ENCODE measurements around the gene CARHSP1.
"Not testable (repeated sequence)": the region's sequence is repeated elsewhere in the genome, so short reads cannot be mapped to it uniquely, and the experiment has no call there.

The CARHSP1 gene

DNA sequence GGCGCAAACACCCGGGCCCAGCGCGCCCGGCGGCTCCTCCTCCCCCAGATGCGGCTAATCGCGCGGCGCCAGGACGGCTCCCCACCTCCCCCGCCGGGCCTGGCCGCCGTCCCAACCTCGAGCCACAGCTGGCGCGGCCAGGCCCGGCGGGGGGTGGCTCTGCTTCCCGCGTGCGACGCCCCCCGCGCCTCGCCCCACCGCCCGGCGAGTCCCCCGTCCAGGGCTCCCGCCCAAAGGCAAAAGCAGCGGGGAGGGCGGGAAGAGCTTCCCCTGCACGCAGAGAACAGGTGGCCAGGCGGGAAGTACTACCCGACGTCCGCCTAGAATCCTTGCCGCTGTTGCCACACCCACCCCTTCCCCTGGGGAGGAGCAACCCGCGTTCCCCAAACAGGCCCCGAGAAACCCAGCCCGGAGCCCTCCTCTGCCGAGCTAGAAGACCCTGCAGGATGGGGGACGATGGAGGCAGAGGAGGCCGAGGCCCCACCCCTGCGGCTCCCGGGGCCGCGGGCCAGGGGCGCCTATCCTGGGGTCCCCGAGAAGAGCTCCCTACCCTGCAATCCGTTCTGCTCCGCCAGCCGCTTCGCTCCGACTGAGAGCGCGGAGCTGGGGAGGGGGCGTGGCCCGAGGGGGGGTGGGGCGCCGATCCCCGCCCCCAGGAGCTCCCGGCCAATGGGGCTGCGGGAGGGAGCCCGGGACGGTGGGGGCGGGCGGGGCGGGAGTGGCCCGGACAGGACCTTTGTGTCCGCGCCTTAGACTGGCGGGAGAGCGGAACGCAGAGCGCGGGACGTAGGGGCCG is at the start of gene CARHSP1:
Gene CARHSP1 (minus strand): TSS at position 591 of the 796 bp plus-strand sequence. CDS start 9,678 bp downstream, outside the sequence.
- DNase-seq (ENCODE audit: low read depth): peak; percentile 79

DNA sequence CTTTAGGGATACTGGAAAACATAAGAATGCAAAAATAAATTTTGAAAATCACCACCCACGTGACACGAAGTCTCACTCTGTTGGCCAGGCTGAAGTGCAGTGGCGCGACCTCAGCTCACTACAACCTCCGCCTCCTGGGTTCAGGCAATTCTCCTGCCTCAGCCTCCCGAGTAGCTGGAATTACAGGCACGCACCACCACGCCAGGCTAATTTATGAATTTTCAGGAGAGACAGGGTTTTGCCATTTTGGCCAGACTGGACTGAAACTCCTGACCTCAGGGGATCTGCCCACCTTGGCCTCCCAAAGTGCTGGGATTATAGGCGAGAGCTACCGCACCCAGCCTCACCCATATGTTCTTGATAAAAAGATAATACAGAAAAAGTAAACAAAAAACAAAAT is 48.5 kb upstream of the CARHSP1 start:
- DNase-seq (ENCODE audit: low read depth): not testable (repeated sequence)

DNA sequence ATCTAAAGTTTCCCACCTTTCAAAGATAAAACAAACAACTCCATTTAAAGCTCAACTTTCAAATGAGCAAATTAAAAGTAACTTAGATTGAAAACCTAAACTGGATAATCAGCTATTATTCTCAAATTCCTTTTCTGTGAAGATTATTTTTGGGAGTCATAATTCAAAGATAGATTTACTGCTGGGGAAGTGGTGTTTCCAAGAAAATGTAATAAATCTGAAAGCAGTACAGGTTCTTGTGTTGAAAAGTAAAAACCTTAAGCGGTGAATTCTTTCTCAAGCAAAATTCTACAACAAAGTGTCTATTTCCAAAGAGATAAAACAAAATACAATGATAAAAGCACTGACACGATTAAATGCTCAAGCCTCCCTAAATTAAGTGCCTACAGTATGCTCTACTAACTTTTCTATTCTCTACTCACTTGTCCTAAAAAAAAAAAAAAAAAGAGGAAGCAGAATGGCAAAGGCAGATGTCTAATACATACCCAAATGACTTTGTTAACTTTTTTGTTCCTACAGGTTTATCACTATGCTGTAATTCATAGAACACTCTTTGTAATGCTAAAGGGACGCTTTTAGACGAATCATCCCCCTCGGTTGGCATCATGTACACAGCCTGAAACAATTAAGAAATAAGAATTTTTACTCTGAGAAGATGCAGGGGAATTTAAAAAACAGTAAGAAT is 47.9 kb upstream of the CARHSP1 start:
- no peak for DNase-seq (ENCODE audit: low read depth)

DNA sequence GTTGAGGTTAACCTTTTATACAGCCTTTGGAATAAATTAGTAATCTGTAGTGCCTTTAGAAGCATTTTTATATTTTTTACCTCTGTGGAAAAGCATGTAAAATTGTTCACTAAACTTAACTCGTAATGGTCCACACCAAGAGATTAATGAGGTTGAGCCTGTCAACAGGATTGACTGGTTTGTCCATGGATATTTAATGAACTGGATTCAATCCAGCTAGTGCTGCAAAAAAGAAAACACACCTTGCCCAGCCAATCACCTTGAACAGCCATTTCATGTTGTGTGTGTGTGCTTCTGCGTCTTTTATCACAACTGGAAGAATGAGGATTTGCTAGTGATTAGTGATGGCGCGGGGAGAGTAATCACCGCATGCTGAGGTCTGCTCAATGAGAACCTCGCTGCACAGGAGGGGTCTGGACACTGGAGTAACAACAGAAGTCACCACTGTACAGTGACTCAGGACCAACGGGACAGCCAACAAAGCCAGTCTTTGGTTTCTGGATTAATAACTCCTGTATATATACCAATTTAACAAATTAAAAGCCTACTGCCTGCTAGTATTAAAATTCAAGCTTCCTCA is 47.0 kb upstream of the CARHSP1 start:
- DNase-seq (ENCODE audit: low read depth): no peak

DNA sequence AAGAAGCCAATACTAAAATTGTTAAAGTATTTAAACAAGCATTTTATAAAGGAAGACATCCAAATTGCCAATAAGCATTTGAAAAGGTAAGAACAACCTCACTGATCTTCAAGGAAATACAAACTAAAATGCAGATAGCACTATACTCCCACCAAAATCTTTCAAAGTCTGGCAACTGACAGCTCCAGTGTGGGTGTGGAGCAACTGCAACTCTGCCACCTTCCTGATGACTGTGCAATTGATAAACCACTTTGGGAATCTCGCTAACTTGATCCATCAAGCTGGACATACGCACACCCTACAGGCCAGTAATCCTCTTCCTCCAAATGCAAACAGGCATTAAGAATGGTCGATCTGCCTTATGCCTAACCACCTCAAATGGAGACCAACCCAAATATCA is 45.3 kb upstream of the CARHSP1 start:
- no peak for DNase-seq (ENCODE audit: low read depth)

DNA sequence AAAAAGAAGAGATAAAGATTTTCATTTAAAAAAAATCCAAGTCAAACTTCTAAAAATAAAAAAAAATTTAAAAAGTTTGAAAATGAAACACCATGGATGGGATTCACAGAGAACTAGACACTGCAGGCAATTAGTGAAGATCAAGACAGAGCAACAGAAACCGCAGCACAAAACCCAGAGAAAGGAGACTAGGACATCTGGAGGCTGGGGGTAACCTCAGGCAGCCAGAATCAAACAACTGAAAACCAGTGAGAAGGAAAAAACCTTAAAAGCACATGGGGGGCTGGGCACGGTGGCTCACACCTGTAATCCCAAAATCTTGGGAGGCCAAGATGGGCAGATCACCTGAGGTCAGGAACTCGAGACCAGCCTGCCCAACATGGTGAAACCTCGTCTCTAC is 44.0 kb upstream of the CARHSP1 start:
- DNase-seq (ENCODE audit: low read depth): no peak

DNA sequence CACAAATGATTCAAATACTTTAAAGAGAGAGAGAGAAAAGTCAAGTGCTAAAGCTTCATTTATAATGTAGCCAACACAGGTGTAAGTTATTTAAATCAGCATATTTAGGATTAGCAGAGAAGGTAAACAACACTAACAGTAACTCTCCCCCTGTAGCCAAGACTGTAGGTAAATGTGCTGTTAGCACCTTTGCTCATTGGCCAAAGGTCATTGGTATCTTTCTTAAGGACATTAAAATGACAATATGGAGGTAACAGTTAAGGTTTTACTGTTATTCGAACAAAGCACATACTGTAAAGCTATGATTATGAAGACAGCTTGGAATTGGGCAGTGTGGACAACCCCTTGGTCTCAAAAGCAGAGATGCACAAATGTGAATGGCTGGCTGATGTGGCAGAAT is 42.0 kb upstream of the CARHSP1 start:
- no peak for DNase-seq (ENCODE audit: low read depth)

DNA sequence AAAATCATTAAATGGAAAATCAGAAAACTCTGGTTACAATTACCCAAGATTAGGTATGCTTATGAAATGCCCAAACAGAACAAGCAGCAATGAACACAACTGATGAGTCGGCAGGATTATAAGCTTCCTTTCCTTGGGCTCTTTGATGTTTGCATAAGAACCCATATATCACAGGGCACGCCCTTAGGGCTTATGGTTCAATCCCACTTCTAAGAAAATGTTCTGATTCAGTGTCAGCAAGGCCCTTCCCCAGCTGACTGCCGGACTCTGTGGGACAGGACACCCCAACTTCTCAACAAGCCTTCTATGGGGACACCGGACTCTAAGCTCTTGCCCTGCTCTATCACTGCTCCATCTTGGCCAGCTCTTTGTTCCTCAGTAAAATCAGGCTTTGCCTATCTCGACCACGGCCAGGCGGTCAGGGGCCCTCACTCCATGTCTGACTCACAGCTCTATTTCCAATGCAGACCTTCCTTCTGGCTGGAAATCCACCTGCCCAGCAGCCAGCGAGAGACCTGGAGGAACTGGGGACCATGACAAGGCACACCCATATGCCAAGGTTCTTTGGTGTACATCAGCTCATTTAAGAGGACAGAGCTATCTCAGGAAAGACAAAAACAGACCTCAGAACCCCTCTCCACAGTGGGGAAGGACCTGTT is 40.1 kb upstream of the CARHSP1 start:
- DNase-seq (ENCODE audit: low read depth): no peak

DNA sequence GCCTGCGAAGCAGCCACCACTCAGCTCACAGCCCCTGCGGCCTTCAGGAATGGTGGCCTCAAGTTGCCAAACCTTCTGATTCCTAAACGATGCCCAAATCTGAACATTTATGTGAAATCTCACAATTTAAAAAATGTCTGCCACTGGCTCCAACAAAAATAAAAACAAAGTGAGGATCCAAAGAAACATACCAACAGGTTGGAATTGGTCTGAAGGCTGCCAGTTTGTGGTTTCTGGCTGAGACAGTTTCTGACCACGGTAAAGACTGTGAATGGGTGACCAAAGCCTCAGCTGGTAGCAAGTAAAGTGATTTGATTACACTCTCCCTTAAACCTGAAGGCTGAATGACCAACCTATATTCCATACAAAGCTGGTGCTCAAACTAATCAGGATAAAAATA is 38.3 kb upstream of the CARHSP1 start:
- no peak for DNase-seq (ENCODE audit: low read depth)

DNA sequence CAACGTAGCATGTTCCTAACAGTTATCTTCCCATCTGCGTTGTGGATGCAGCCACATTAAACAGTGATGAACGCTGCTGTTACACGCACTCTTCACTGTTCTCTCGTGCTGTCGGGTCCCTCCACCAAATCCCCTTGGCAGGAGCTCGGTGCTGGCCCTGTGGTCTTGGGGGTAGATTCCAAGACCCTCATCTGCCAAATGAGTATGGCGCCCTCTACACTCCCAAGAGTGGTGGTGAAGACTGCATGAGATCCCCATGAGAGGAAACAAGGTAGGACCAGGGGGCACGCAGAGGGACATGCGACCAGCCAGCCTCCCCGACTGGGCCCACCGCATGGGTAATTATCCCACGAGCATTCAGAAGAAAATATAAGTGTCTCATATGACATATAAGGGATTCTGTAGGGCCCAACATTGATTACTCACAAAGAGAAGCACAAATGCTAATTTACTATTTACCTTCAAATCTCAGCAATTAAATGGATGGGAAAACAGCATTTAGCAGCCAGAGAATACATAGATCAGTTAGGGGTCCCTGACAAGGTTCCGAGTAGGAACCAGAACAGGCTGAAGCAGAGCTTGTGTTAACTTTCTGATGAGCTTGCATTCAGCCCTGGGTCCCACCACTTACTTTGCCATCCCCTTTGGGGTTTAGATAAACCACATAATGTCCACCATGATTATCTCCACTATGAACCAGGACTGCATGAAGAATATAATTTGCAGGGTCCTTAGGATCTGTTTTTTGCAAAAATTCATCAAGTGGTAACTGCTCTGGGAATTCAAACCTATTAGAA is 37.2 kb upstream of the CARHSP1 start:
- no peak for DNase-seq (ENCODE audit: low read depth)

DNA sequence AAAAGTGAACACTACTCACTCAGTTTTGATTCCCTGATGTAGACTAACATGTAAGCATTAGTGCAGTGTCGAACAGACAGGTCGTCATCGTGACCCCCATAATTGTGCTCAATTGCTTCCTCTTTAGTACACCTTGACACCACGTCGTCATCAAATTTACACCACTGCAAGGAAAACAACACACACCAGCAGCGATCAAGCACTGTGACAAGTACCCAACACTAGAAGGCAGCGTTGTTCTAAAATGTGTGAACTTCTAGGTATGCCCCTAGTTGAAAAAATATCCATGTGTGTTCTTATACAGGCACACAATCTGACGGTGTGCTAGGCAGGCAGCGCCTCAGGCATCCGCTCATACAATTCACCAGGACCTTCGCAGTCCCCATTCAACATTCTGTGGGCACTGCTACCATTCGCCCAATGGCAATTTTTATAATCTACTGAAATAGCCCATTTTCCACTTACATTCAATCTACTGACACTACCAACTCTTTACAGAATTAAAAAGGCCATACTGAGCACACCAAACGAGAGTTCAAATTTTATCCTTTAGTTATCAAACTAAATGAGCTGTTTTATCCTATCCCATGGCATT is 36.5 kb upstream of the CARHSP1 start:
- no peak for DNase-seq (ENCODE audit: low read depth)

DNA sequence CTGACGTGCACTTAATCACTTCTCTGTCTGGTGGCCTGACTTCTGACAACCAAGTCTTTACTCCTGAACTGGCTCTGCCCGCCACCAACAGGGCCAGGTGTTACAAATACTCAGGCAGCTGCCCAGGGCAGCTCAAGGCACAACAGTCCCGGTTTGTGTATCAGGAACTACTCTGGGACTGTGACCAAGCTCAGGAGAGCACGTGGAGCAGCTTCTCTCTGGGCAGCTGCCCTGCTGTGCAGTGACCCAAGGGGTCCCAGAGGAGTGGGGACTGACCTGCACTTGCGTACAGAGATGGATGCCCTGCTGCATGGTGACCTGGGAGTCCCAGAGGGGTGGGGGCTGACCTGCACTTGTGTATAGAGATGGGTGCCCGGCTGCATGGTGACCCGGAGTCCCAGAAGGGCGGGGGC is 35.2 kb upstream of the CARHSP1 start:
- DNase-seq (ENCODE audit: low read depth): no peak

DNA sequence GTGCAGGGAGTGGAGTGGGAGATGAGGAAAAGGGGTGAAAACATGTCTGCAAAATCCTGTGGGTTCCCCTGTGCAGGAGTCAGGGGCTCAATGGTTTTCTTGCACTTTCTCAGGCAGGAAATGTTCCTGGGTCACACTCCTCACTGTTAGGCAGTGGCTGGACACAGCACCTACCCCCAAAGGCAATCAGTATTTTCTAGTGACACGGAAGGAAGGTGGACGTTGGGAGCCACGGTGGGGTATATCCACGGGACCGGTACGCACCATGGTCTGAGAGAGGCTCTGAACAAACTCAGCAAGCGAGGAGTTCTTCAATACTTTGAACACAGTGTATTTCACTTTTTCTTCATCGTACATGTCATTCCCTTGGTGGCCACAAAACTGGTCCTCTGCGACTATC is 34.2 kb upstream of the CARHSP1 start:
- no peak for DNase-seq (ENCODE audit: low read depth)

DNA sequence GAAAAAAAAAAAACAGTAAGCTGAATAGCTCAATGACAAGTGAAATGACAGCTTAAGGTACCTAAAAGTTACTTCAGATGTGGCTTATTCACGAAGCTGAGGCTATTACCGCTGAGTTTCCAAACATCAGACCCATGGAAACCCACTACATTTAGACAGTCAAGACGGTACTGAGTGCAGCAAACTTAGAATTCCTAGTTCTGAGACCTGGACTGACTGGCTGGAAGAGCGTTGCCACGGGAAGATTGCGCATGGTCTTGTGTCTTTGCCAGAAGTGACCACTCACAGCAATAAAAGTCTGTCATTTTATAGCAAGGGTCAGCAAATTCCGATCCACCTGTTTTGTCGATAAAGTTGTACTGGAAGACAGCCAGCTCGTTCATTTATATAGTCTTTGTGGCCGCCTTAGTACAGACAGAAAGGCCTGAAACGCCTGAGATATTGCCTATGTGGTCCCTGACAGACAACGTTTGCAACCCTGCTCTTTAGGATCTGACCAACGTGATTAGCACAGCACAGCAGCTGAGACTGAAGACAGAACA is 32.6 kb upstream of the CARHSP1 start:
- DNase-seq (ENCODE audit: low read depth): no peak

DNA sequence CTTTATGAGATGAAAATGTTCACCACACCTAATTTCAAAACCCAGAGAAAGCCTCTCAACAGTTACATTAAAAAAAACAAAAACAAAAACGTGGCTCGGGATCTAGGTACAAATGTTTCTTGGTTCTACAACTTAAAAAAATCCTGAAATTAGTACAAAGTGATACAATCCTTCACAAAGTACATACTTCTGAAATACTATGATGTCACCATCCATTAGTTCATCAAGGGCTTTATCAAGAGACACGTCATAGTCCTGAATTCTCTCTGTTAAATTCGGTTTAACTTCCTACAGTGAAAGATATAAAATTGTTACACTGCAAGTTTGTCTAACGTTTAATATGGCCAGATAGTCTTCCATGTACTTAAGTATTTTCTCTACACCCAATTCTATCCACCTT is 31.5 kb upstream of the CARHSP1 start:
- no peak for DNase-seq (ENCODE audit: low read depth)

DNA sequence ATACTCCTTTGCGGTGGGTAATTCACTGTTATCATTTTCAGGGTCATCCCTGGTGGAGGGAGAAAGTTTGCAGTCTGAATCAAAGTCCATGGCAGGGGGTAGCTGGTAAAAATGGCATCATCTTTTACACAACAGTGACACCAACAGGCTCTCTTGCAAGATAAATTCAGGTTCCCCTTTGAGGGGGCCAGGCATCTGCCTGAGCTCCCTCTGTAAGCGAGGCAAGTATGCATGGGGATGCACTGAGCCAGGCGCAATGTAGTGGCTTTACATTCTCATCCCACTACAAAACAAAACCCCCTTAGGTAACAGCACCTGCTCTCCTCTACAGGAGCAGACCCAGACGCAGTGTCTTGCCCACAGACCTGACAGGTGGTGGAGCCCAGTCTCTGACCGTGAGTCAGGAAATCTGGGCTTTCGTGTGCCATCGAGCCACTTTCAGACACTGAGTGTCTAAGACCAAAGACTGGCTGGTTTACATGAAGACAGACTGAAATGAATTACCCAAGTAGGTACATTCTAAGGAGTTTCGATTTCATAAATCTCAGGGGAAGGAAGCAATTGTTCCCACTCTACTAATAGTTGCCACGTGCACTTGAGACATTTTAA is 31.0 kb upstream of the CARHSP1 start:
- DNase-seq (ENCODE audit: low read depth): no peak

DNA sequence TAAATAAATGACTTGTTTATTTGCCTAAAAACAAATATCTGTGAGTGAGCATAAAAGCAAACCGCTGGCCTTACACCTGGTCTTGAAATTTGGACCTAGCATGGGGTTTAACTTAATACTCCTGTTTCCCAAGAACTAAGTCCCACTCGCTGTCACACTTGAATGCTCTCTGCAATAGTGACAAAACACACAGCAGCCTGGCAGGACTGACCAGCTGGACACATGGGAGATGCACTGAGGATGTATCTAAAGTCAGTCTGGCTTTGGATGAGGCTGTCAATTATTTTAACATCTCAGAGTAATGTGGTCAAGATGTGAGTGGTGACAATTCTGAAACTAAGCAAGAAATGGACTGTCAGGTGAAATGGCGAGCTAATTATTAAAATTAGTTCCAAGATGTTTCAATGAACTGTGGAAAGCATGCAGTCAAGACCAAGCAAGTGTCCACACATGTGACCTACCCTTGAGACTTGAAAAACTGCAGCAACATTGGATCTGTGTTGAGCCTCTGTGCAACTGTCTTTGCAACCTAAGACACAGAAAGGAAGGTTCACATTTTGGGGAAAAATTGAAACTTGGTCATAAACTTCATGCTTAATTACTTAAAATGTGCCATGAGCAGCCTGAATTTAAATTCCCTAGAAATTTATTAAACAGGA is 30.0 kb upstream of the CARHSP1 start:
- no peak for DNase-seq (ENCODE audit: low read depth)

DNA sequence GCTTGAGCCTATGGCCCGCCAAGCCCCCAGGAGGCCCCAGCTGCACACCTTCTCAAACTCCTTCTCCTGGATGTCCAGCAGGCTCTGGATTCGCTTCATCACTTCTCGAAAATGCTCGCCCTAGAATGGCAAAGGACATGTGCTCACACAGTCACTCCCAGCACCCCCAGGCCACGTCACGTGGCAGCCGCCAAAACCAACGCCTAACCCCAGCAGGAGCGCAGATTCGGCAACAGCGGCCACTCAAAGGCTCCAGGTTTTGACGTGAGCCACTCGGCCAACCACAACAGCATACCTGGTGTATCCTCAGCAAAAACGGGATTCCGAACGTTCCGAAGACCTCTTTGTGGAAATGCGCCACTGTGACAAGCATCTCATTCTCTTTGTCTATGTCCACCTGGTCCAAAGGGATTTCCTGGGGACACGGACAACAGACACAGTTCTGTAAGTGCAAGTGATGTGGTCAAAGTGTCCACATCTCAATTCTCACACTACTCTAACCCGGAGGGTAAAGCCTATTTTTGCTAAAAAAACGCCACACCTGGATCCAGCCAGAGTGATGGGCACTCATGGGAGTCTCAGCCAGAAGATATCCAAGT is 26.0 kb upstream of the CARHSP1 start:
- no peak for DNase-seq (ENCODE audit: low read depth)

DNA sequence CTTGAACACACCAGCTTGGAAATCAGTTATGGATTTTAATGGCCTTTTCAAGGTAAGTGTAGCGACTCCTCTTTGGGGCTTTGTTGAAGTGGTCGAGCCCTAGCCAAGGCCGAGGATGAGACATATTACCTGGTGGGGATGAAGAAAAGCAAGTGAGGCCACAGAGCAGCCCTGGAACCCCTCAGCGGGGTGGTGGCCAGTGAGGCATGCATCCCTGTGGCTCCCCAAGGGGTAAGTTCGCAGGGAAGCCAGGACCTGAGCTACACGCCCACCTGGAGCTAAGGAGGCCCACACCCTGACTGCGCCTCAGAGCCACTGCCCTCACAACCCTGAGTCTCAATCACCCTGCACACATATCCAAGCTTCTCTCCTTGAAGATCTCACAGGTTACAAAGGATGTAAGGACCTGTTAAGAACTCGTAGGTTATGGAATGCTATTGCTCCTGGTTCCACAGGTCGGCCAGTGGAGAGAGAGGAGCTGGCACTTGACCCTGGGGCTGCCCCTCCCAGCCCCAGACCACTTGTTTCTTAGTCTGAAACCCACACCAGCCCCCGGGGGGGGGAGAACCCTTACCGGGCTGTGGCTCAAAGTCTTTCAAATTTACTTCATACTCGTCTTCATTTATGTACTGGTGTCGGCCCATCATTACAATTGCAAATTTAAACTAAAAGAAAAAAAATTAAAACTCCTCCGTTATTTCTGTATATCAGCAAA is 25.3 kb upstream of the CARHSP1 start:
- DNase-seq (ENCODE audit: low read depth): no peak

All from stimulated activated CD8-positive, alpha-beta memory T cell treated with anti-CD3 and anti-CD28 coated beads, Interleukin-4, amount 100 ng/mL, for 24 hours (primary cell).